OCI-LY3 (cell line): ENCODE results near the gene DENND1C.

Experiments
- EZH2phosphoT487 ChIP-seq: fragments of 200-600 bp; shearing (Covaris generic); IDR thresholded peaks from 2 replicates; pipeline ENCODE4 v1.6.1; 2018; ENCODE audit warnings: antibody characterized with exemption, mixed run types, low read depth
- TF ChIP-seq, protein P1 (sequence below): fragments of 200-600, 300-600 bp; sonication (generic); IDR thresholded peaks from 2 replicates; pipeline ENCODE4 v1.5.1; 2014; ENCODE audit warnings: antibody characterized with exemption, low read length, low read depth

DNA sequence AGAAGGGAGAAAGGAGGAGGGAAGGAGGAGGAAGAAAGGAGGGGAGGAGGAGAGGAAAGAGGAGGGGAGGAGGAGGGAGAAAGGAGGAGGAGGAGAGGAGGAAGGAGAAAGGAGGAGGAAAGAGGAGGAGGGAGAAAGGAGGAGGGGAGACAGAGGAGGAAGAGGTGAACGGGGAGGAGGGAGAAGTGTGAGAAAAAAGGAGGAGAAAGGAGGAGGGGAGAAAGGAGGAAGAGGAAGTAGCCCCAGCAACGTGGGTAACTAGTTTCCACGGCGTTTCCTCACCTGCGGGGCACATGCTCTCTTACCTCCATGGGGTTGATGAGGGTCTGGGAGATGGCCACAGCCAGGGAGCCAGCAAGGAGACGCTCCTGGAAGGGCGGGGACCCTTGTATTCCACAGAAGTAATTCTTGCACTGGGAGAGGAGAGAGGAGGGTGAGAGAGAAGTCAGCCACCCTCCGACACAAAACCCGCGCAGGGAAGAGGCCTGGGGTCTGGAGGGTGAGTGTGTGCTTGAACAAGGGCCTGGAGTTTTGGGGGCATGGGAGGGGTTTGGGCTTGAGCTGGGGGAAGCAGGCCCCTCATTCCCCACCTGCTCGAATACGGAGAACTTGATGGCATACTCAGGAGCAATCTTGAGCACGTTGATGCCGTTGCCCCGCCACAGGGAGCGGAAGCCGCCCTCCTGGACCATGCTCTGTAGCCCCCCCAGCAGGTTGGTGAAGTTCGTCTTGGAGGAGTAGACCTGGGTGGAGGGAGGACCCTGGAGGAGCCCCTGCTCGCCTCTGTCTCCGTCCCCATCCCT, 52.0 kb downstream of the DENND1C start:
- TF ChIP-seq, protein P1, sequence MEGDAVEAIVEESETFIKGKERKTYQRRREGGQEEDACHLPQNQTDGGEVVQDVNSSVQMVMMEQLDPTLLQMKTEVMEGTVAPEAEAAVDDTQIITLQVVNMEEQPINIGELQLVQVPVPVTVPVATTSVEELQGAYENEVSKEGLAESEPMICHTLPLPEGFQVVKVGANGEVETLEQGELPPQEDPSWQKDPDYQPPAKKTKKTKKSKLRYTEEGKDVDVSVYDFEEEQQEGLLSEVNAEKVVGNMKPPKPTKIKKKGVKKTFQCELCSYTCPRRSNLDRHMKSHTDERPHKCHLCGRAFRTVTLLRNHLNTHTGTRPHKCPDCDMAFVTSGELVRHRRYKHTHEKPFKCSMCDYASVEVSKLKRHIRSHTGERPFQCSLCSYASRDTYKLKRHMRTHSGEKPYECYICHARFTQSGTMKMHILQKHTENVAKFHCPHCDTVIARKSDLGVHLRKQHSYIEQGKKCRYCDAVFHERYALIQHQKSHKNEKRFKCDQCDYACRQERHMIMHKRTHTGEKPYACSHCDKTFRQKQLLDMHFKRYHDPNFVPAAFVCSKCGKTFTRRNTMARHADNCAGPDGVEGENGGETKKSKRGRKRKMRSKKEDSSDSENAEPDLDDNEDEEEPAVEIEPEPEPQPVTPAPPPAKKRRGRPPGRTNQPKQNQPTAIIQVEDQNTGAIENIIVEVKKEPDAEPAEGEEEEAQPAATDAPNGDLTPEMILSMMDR: no peak
- TF ChIP-seq EZH2phosphoT487: no peak
